IMR-90 (cell line): ENCODE results near the gene ERC2.

Experiments used
- BHLHE40 ChIP-seq: fragments of 150-350 bp; IDR thresholded peaks from 2 replicates; pipeline ENCODE4 v1.6.1; 2016; ENCODE audit warnings: mild to moderate bottlenecking, low read depth, low read length
- CHD1 ChIP-seq: IDR thresholded peaks from 2 replicates; pipeline ENCODE4 v1.6.1; 2012; ENCODE audit warnings: low read depth, low read length, improper control_type of control experiment
- CTCF ChIP-seq: conservative IDR thresholded peaks from 2 replicates; pipeline ENCODE4 v1.5.1; 2012; ENCODE audit warnings: mild to moderate bottlenecking, low read depth, low read length, improper control_type of control experiment
- FOS ChIP-seq: fragments of 150-350 bp; IDR thresholded peaks from 2 replicates; pipeline ENCODE4 v1.6.1; 2016; ENCODE audit warnings: low read depth, low read length
- MXI1 ChIP-seq: IDR thresholded peaks from 2 replicates; pipeline ENCODE4 v1.6.1; 2012; ENCODE audit warnings: low read depth, mild to moderate bottlenecking, low read length, moderate library complexity, borderline replicate concordance
- NFE2L2 ChIP-seq: fragments of 150-350 bp; IDR thresholded peaks from 2 replicates; pipeline ENCODE4 v1.6.1; 2016; ENCODE audit warnings: low read depth, mild to moderate bottlenecking, low read length
- POLR2A ChIP-seq: IDR thresholded peaks from 2 replicates; pipeline ENCODE4 v1.6.1; 2012; ENCODE audit warnings: mild to moderate bottlenecking, low read depth, low read length
- RAD21 ChIP-seq: IDR thresholded peaks from 2 replicates; pipeline ENCODE4 v1.6.1; 2012; ENCODE audit warnings: low read length, improper control_type of control experiment
- RFX5 ChIP-seq: IDR thresholded peaks from 2 replicates; pipeline ENCODE4 v1.8.0; 2012; ENCODE audit warnings: low read depth, mild to moderate bottlenecking, low read length, moderate library complexity
- USF2 ChIP-seq: fragments of 150-350 bp; IDR thresholded peaks from 2 replicates; pipeline ENCODE4 v1.6.1; 2017; ENCODE audit warnings: mild to moderate bottlenecking, antibody characterized with exemption, low read length, low read depth

GRCh38 chr3:55501905-55502304 lies 966.4 kb downstream of the ERC2 start:
- TF ChIP-seq CTCF (no peak), POLR2A (no peak), MXI1 (no peak), USF2 (no peak), CHD1 (no peak), FOS (no peak), BHLHE40 (no peak), RAD21 (no peak), RFX5 (no peak), NFE2L2 (no peak)
